Breast epithelium (tissue), 3 donors: Measurements from ENCODE around the gene HNRNPDL.
"Not testable (repeated sequence)": the region's sequence is repeated elsewhere in the genome, so short reads cannot be mapped to it uniquely, and the experiment has no call there.

Experiments used
- POLR2A ChIP-seq: fragments of 450-650 bp; IDR thresholded peaks from one replicate; pipeline ENCODE4 v1.6.1; 2016; ENCODE audit warnings: antibody characterized with exemption, mild to moderate bottlenecking, moderate library complexity
- POLR2AphosphoS5 ChIP-seq, 3 donors: sonication (generic); formaldehyde crosslinking; IDR thresholded peaks; one replicate each; pipeline ENCODE4 v1.6.1; 2017; ENCODE audit warnings: antibody characterized with exemption in 3 of 3
- TF ChIP-seq, protein P1 (sequence below), 3 donors: fragments of 450-650 bp; IDR thresholded peaks; one replicate each; pipeline ENCODE4 v1.5.1; 2016 to 2017; ENCODE audit warnings: antibody characterized with exemption in 3 of 3, mild to moderate bottlenecking in 3 of 3, moderate library complexity in 3 of 3

DNA sequence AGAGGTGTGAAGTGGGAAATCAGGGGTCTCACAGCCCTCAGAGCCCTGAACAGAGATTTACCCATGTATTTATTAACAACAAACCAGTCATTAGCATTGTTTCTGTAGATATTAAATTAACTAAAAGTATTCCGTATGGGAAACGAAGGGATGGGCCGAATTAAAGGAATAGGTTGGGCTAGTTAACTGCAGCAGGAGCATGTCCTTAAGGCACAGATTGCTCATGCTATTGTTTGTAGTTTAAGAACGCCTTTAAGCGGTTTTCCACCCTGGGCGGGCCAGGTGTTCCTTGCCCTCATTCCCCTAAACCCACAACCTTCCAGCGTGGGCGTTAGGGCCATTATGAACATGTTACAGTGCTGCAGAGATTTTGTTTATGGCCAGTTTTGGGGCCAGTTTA lies 44.0 kb downstream of the HNRNPDL start:
- TF ChIP-seq, protein P1, sequence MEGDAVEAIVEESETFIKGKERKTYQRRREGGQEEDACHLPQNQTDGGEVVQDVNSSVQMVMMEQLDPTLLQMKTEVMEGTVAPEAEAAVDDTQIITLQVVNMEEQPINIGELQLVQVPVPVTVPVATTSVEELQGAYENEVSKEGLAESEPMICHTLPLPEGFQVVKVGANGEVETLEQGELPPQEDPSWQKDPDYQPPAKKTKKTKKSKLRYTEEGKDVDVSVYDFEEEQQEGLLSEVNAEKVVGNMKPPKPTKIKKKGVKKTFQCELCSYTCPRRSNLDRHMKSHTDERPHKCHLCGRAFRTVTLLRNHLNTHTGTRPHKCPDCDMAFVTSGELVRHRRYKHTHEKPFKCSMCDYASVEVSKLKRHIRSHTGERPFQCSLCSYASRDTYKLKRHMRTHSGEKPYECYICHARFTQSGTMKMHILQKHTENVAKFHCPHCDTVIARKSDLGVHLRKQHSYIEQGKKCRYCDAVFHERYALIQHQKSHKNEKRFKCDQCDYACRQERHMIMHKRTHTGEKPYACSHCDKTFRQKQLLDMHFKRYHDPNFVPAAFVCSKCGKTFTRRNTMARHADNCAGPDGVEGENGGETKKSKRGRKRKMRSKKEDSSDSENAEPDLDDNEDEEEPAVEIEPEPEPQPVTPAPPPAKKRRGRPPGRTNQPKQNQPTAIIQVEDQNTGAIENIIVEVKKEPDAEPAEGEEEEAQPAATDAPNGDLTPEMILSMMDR (IDR thresholded peaks at IDR 0.05) = not testable (repeated sequence)
- not testable (repeated sequence) for TF ChIP-seq POLR2AphosphoS5 (IDR thresholded peaks at IDR 0.05); POLR2A
